NCI-H2196 (cell line): ENCODE data around the gene NYAP2.

Experiments
- DNase-seq: peaks from one replicate; lab custom pipeline; 2025; ENCODE audit not compliant: unreplicated experiment; lab: John Stamatoyannopoulos, UW

Gene NYAP2

GRCh38 chr2:225536036-225536435, 136.5 kb downstream of the NYAP2 start:
- no peak for DNase-seq

GRCh38 chr2:225543626-225544025, 144.1 kb downstream of the NYAP2 start:
- DNase-seq, result no peak

- DNase-seq, result no peak
These were observed 157.0 kb downstream of the NYAP2 start for GRCh38 chr2:225556461-225556860.

GRCh38 chr2:225558399-225559071, 159.0 kb downstream of the NYAP2 start:
- no peak for DNase-seq

- DNase-seq, result no peak
These were observed 159.5 kb downstream of the NYAP2 start for GRCh38 chr2:225559072-225559415.

- DNase-seq, result no peak
These were observed 167.3 kb downstream of the NYAP2 start for GRCh38 chr2:225566798-225567197.

GRCh38 chr2:225569995-225570394, 170.5 kb downstream of the NYAP2 start:
- no peak for DNase-seq

- no peak for DNase-seq
These were observed 174.1 kb downstream of the NYAP2 start for GRCh38 chr2:225573603-225574002.

- no peak for DNase-seq
These were observed 175.2 kb downstream of the NYAP2 start for GRCh38 chr2:225574582-225575138.

GRCh38 chr2:225581135-225581534, 181.6 kb downstream of the NYAP2 start:
- no peak for DNase-seq

GRCh38 chr2:225581906-225582305, 182.4 kb downstream of the NYAP2 start:
- no peak for DNase-seq

- no peak for DNase-seq
These were observed 183.0 kb downstream of the NYAP2 start for GRCh38 chr2:225582355-225583116.

- DNase-seq, result no peak
These were observed 185.3 kb downstream of the NYAP2 start for GRCh38 chr2:225584796-225585195.

- DNase-seq, result no peak
These were observed 191.4 kb downstream of the NYAP2 start for GRCh38 chr2:225590932-225591331.

- DNase-seq, result no peak
These were observed 198.4 kb downstream of the NYAP2 start for GRCh38 chr2:225597911-225598310.

GRCh38 chr2:225598426-225598825, 198.9 kb downstream of the NYAP2 start:
- DNase-seq, result no peak

GRCh38 chr2:225598897-225599296, 199.4 kb downstream of the NYAP2 start:
- DNase-seq, result no peak

- no peak for DNase-seq
These were observed 200.3 kb downstream of the NYAP2 start for GRCh38 chr2:225599856-225600255.

- DNase-seq, result no peak
These were observed 200.9 kb downstream of the NYAP2 start for GRCh38 chr2:225600444-225600843.

GRCh38 chr2:225600865-225601264, 201.4 kb downstream of the NYAP2 start:
- DNase-seq, result no peak

- no peak for DNase-seq
These were observed 202.7 kb downstream of the NYAP2 start for GRCh38 chr2:225602205-225602604.

- no peak for DNase-seq
These were observed 208.6 kb downstream of the NYAP2 start for GRCh38 chr2:225608136-225608535.
